HepG2 (cell line): ENCODE results near the gene POU5F1. TPM values are rescaled to one million over a fixed set of nuclear protein-coding genes. Genes with fewer than 3 reads are reported as not detected.

Experiments
- ATAC-seq: fragments of 200-7000 bp; cut with Tn5 transposase; 3 replicates; pipeline ENCODE4 v1.9.1; 2020; ENCODE audit warnings: mild to moderate bottlenecking, moderate library complexity
- BruUV-seq: library from RNA; stranded (reverse); fragments of 400-500 nt; replicated peaks from 2 replicates; lab custom pipeline; 2021; lab: Mats Ljungman, UMichigan
- CTCF ChIA-PET: fragments of 300-600 bp; formaldehyde crosslinking; extraction: SDS; loops from one replicate; lab custom pipeline; 2021; ENCODE audit warnings: low total read pairs, inconsistent platforms, low intra/inter-chr PET ratio; lab: Yijun Ruan, JAX
- POLR2A ChIA-PET: fragments of 350-600 bp; sonication (Branson Sonifier 250); formaldehyde crosslinking; loops from one replicate; lab custom pipeline; 2020; ENCODE audit warnings: antibody characterized with exemption, inconsistent platforms; lab: Yijun Ruan, JAX
- DNase-seq: peaks from one replicate; pipeline ENCODE4 v3.0.0-alpha.2; 2015; ENCODE audit warnings: low spot score
- FAIRE-seq: peaks from 3 replicates; lab custom pipeline; 2011; peaks lifted over from hg19 to GRCh38; lab: Jason Lieb, UNC
- H2AFZ ChIP-seq: one replicate; pipeline ENCODE4 v1.6.1; 2011; ENCODE audit warnings: low read length, inconsistent platforms
- H3K27ac ChIP-seq: fragments of 300-600 bp; 3 replicates; pipeline ENCODE4 v1.8.0; 2011; ENCODE audit warnings: mixed run types, mild to moderate bottlenecking, mixed read lengths, low read length, inconsistent platforms; ENCODE audit not compliant: insufficient read depth; ENCODE audit errors: extremely low read length
- H3K27me3 ChIP-seq, 2 experiments: fragments of 200-600 bp in 1 of 2; 2 replicates in 1 of 2; 3 replicates in 1 of 2; pipeline versions ENCODE4 v1.6.0 to v1.8.0; 2011; ENCODE audit warnings: low read length in 2 of 2, mild to moderate bottlenecking in 2 of 2, moderate library complexity in 2 of 2, inconsistent platforms in 1 of 2; ENCODE audit not compliant: insufficient read depth in 2 of 2, control insufficient read depth in 1 of 2
- H3K36me3 ChIP-seq, 2 experiments: fragments of 200-600 bp in 1 of 2; replicated peaks in 1 of 2; 2 replicates in 1 of 2; 3 replicates in 1 of 2; pipeline versions ENCODE4 v1.5.1 to v1.8.0; 2011; ENCODE audit warnings: low read length in 2 of 2, inconsistent platforms in 1 of 2; ENCODE audit not compliant: insufficient read depth in 2 of 2, control insufficient read depth in 1 of 2
- H3K4me1 ChIP-seq: 2 replicates; pipeline ENCODE4 v1.5.1; 2012; ENCODE audit warnings: low read length, inconsistent platforms; ENCODE audit not compliant: insufficient read depth
- H3K4me2 ChIP-seq: 2 replicates; pipeline ENCODE4 v1.6.0; 2011; ENCODE audit warnings: low read depth, low read length, inconsistent platforms
- H3K4me3 ChIP-seq, 3 experiments: fragments of 200-600 bp in 1 of 3; sonication (generic), shearing (Covaris generic) in 1 of 3; replicated peaks in 1 of 3; 2 replicates each; pipeline ENCODE4 v1.5.1; 2011 to 2016; ENCODE audit warnings: low read length in 3 of 3, inconsistent platforms in 2 of 3, low read depth in 2 of 3, mild to moderate bottlenecking in 2 of 3, control low read depth in 1 of 3, mixed read lengths in 1 of 3; ENCODE audit not compliant: insufficient read depth in 1 of 3
- H3K79me2 ChIP-seq: one replicate; pipeline ENCODE4 v1.6.1; 2011; ENCODE audit warnings: low read length, inconsistent platforms; ENCODE audit not compliant: insufficient read depth
- H3K9ac ChIP-seq: 2 replicates; pipeline ENCODE4 v1.6.0; 2011; ENCODE audit warnings: mild to moderate bottlenecking, low read depth, low read length, inconsistent platforms; ENCODE audit not compliant: insufficient read depth
- H3K9me3 ChIP-seq: 2 replicates; pipeline ENCODE4 v1.5.1; 2012; ENCODE audit warnings: mild to moderate bottlenecking, low read length
- H4K20me1 ChIP-seq: 2 replicates; pipeline ENCODE4 v1.6.0; 2011; ENCODE audit warnings: inconsistent platforms, mild to moderate bottlenecking, low read length, moderate library complexity; ENCODE audit not compliant: insufficient read depth
- ATF7 ChIP-seq, 2 experiments: fragments of 450-650 bp in 1 of 2; sonication (generic) in 1 of 2; formaldehyde crosslinking in 1 of 2; IDR thresholded peaks; 2 replicates each; pipeline versions ENCODE4 v1.4.0 to v1.6.1; 2016 to 2020; ENCODE audit warnings: antibody characterized with exemption in 1 of 2, mild to moderate bottlenecking in 1 of 2, missing genetic modification reagents in 1 of 2
- CAMTA2 ChIP-seq: sonication (generic); formaldehyde crosslinking; IDR thresholded peaks from 2 replicates; pipeline ENCODE4 v1.4.0; 2020; ENCODE audit warnings: mild to moderate bottlenecking, missing genetic modification reagents, borderline replicate concordance
- EZH2 ChIP-seq: conservative IDR thresholded peaks from 2 replicates; pipeline ENCODE4 v1.6.1; 2012; ENCODE audit warnings: mild to moderate bottlenecking, low read depth, low read length, moderate library complexity
- FOXC1 ChIP-seq: sonication (generic); formaldehyde crosslinking; IDR thresholded peaks from 2 replicates; pipeline ENCODE4 v1.8.0; 2022; ENCODE audit warnings: mild to moderate bottlenecking, missing genetic modification reagents, borderline replicate concordance
- KLF16 ChIP-seq, 2 experiments: sonication (generic) in 1 of 2; formaldehyde crosslinking in 1 of 2; IDR thresholded peaks; 2 replicates each; pipeline versions ENCODE4 v1.6.1 to v1.8.0; 2016 to 2023; ENCODE audit warnings: missing genetic modification reagents in 2 of 2, missing compliant biosample characterization in 1 of 2
- NFKBIZ ChIP-seq: IDR thresholded peaks from 2 replicates; pipeline ENCODE4 v1.6.1; 2018; ENCODE audit warnings: missing genetic modification reagents, missing compliant biosample characterization
- PHF8 ChIP-seq: sonication (generic); formaldehyde crosslinking; IDR thresholded peaks from 2 replicates; pipeline ENCODE4 v1.5.0; 2020; ENCODE audit warnings: missing genetic modification reagents
- POLR2AphosphoS5 ChIP-seq: IDR thresholded peaks from 2 replicates; pipeline ENCODE4 v1.6.1; 2012; ENCODE audit warnings: low read depth, low read length
- SATB2 ChIP-seq: sonication (generic); formaldehyde crosslinking; IDR thresholded peaks from 2 replicates; pipeline ENCODE4 v1.5.0; 2020; ENCODE audit warnings: missing genetic modification reagents
- SIN3B ChIP-seq: fragments of 150-350 bp; IDR thresholded peaks from 2 replicates; pipeline ENCODE4 v1.6.1; 2014; ENCODE audit warnings: low read length
- ZBTB8A ChIP-seq: sonication (generic); formaldehyde crosslinking; IDR thresholded peaks from 2 replicates; pipeline ENCODE4 v1.4.0; 2020; ENCODE audit warnings: mild to moderate bottlenecking, low read depth, missing genetic modification reagents, borderline replicate concordance
- ZMYM3 ChIP-seq: sonication (generic); formaldehyde crosslinking; IDR thresholded peaks from 2 replicates; pipeline ENCODE4 v1.5.1; 2020; ENCODE audit warnings: mild to moderate bottlenecking, missing genetic modification reagents
- ZNF207 ChIP-seq: fragments of 450-650 bp; IDR thresholded peaks from 2 replicates; pipeline ENCODE4 v1.6.1; 2016; ENCODE audit warnings: antibody characterized with exemption, borderline replicate concordance
- ZNF577 ChIP-seq: sonication (generic); formaldehyde crosslinking; IDR thresholded peaks from 2 replicates; pipeline ENCODE4 v1.4.0; 2020; ENCODE audit warnings: mild to moderate bottlenecking, low read depth, missing genetic modification reagents, borderline replicate concordance
- ZNF746 ChIP-seq: sonication (generic); formaldehyde crosslinking; IDR thresholded peaks from 2 replicates; pipeline ENCODE4 v1.8.0; 2022; ENCODE audit warnings: mild to moderate bottlenecking, missing genetic modification reagents
- ZNF788 ChIP-seq: sonication (generic); formaldehyde crosslinking; IDR thresholded peaks from 2 replicates; pipeline ENCODE4 v1.5.0; 2020; ENCODE audit warnings: mild to moderate bottlenecking, missing genetic modification reagents, borderline replicate concordance
- WGBS: methylation state at CpG from one replicate; pipeline ENCODE4 v1.1.6; 2017; ENCODE audit warnings: low lambda C conversion rate; 5-methylcytosine and 5-hydroxymethylcytosine counted together
- in situ Hi-C: cut with HindIII; loops from 2 replicates; pipeline ENCODE4 v1.10.0; 2017; ENCODE audit warnings: low pct_unique_long_range_greater_than_20kb; ENCODE audit not compliant: extremely low pct_ligation_motif_present
- intact Hi-C: fragments of 100-400 bp; cut with micrococcal nuclease; formaldehyde crosslinking; loops from one replicate; pipeline ENCODE4 v1.10.0; 2022; ENCODE audit not compliant: unreplicated experiment
- polyA plus RNA-seq, 8 experiments: library from polyadenylated mRNA; depleted of rRNA in 3 of 8; stranded (reverse) in 7 of 8; unstranded in 1 of 8; fragments of >200 nt; fragmentation: Illumina TruSeq in 4 of 8; extraction: Trizol in 4 of 8; gene quantifications; 2 replicates each; pipeline versions ENCODE4 v1.2.1 to v1.2.3, GENCODE V29; 2011 to 2016; ENCODE audit warnings: low read depth in 4 of 8, missing spikeins in 1 of 8, mixed read lengths in 1 of 8; ENCODE audit not compliant: insufficient read depth in 1 of 8
- total RNA-seq, 5 experiments: library from RNA; depleted of rRNA; stranded (reverse); fragments of >200 nt; fragmentation: Illumina TruSeq; extraction: Trizol; gene quantifications; 2 replicates each; pipeline ENCODE4 v1.2.3, GENCODE V29; 2016; ENCODE audit warnings: low read depth in 1 of 5
- TF ChIP-seq, protein P1 (sequence below): sonication (generic); formaldehyde crosslinking; IDR thresholded peaks from 2 replicates; pipeline ENCODE4 v1.8.0; 2022; ENCODE audit warnings: mild to moderate bottlenecking, missing genetic modification reagents, borderline replicate concordance

The POU5F1 gene
- total and polyA plus RNA-seq, 2 of the 13 experiments (the other 11 are each of a cell fraction or from before 2014, with no cell fraction given): 2.5 to 7.2 TPM

- peaks cover 6 to 8% of the 10 kb centered on the region in 2 experiments; a peak in 3 of 5 replicates for H3K36me3 ChIP-seq
- ATAC-seq: no peak
- CTCF ChIA-PET: no interaction called here
- DNase-seq: no peak
- FAIRE-seq: no peak
- H2AFZ ChIP-seq: no peak overlapping the region
- H3K9me3 ChIP-seq: no peaks in the 10 kb centered on the region
- no peak overlapping the region for H3K27ac ChIP-seq
- BruUV-seq: no TSS peak
- no peak overlapping the region for H3K4me3 ChIP-seq
- TF ChIP-seq SIN3B: no peak
- no peak for TF ChIP-seq PHF8 (CRISPR knock-in tag)
- TF ChIP-seq KLF16 (CRISPR knock-in tag; IDR thresholded peaks at IDR 0.05): no peak
- no peak for TF ChIP-seq ZMYM3 (CRISPR knock-in tag)
- no peak for TF ChIP-seq FOXC1 (CRISPR knock-in tag)
- TF ChIP-seq POLR2AphosphoS5: no peak
- no peak for TF ChIP-seq ZNF577
- TF ChIP-seq SATB2 (CRISPR knock-in tag): no peak
- no peak for TF ChIP-seq ZNF788 (CRISPR knock-in tag)
- TF ChIP-seq, protein P1, sequence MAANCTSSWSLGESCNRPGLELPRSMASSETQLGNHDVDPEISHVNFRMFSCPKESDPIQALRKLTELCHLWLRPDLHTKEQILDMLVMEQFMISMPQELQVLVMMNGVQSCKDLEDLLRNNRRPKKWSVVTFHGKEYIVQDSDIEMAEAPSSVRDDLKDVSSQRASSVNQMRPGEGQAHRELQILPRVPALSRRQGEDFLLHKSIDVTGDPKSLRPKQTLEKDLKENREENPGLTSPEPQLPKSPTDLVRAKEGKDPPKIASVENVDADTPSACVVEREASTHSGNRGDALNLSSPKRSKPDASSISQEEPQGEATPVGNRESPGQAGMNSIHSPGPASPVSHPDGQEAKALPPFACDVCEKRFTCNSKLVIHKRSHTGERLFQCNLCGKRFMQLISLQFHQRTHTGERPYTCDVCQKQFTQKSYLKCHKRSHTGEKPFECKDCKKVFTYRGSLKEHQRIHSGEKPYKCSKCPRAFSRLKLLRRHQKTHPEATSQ (CRISPR knock-in tag): no peak
- TF ChIP-seq ZBTB8A (CRISPR knock-in tag): no peak
- no peak for TF ChIP-seq ZNF207
- no peak for TF ChIP-seq CAMTA2
- no peak for TF ChIP-seq ATF7 (IDR thresholded peaks at IDR 0.05)
- TF ChIP-seq ATF7 (CRISPR knock-in tag; IDR thresholded peaks at IDR 0.05): no peak
- no peak for TF ChIP-seq NFKBIZ (CRISPR knock-in tag)
- TF ChIP-seq EZH2: no peak
- no peak for TF ChIP-seq ZNF746 (CRISPR knock-in tag)
- no peaks in the 10 kb centered on the region for H3K27me3 ChIP-seq
- peaks cover 29% of the 10 kb centered on the region for H3K4me1 ChIP-seq
- H3K4me2 ChIP-seq: no peak overlapping the region
- no peaks in the 10 kb centered on the region for H3K79me2 ChIP-seq
- H3K9ac ChIP-seq: no peak overlapping the region
- no peaks in the 10 kb centered on the region for H4K20me1 ChIP-seq
- intact Hi-C loops (no loop called here), in situ Hi-C loops (no loop called here)
- WGBS: 96% methylated on average over 19 of the region's 19 CpGs
- POLR2A ChIA-PET: no interaction called here
Measured at GRCh38 chr6:31161216-31162126, 9.0 kb downstream of the POU5F1 start.
